Mesenchymal stem cell (in vitro differentiated cells and primary cell): Measurements from ENCODE around the gene PSPC1.

ENCODE experiments used
- DNase-seq: peaks from one replicate; pipeline ENCODE4 v3.0.0-alpha.2; 2013
- H2AFZ ChIP-seq: one replicate; pipeline ENCODE4 v1.6.1; 2013; ENCODE audit warnings: low read depth, mild to moderate bottlenecking, control low read depth, inconsistent platforms, low read length, moderate library complexity
- H2AK5ac ChIP-seq: 2 replicates; pipeline ENCODE4 v1.6.1; 2013; ENCODE audit warnings: low read length, moderate library complexity, mild to moderate bottlenecking, inconsistent platforms; ENCODE audit not compliant: severe bottlenecking
- H2BK120ac ChIP-seq: one replicate; pipeline ENCODE4 v1.6.1; 2013; ENCODE audit warnings: low read depth, mild to moderate bottlenecking, inconsistent platforms, low read length, moderate library complexity
- H2BK12ac ChIP-seq, 2 experiments: one replicate each; pipeline ENCODE4 v1.6.1; 2013; ENCODE audit warnings: inconsistent platforms in 2 of 2, low read length in 2 of 2, mild to moderate bottlenecking in 2 of 2, moderate library complexity in 2 of 2, control low read depth in 1 of 2
- H2BK15ac ChIP-seq: one replicate; pipeline ENCODE4 v1.6.1; 2013; ENCODE audit warnings: mild to moderate bottlenecking, low read depth, inconsistent platforms; ENCODE audit not compliant: poor library complexity, severe bottlenecking
- H2BK5ac ChIP-seq: 2 replicates; pipeline ENCODE4 v1.6.1; 2013; ENCODE audit warnings: low read depth, mild to moderate bottlenecking, low read length, control low read depth, inconsistent platforms; ENCODE audit not compliant: poor library complexity, severe bottlenecking
- H3K14ac ChIP-seq, 2 experiments: one replicate each; pipeline ENCODE4 v1.6.1; 2013; ENCODE audit warnings: inconsistent platforms in 2 of 2, low read length in 2 of 2, control low read depth in 1 of 2, mild to moderate bottlenecking in 1 of 2, moderate library complexity in 1 of 2
- H3K18ac ChIP-seq, 2 experiments: one replicate each; pipeline ENCODE4 v1.6.1; 2013; ENCODE audit warnings: inconsistent platforms in 2 of 2, low read length in 2 of 2, control low read depth in 1 of 2, low read depth in 1 of 2, mild to moderate bottlenecking in 1 of 2
- H3K23ac ChIP-seq, 2 experiments: one replicate each; pipeline ENCODE4 v1.6.1; 2013; ENCODE audit warnings: inconsistent platforms in 2 of 2, low read length in 2 of 2, mild to moderate bottlenecking in 2 of 2, moderate library complexity in 2 of 2, control low read depth in 1 of 2
- H3K27ac ChIP-seq: 2 replicates; pipeline ENCODE4 v1.5.1; 2013; ENCODE audit warnings: mild to moderate bottlenecking, moderate library complexity, low read length, control low read depth, inconsistent platforms; ENCODE audit not compliant: poor library complexity, severe bottlenecking
- H3K27me3 ChIP-seq, 2 experiments: 2 replicates each; pipeline versions ENCODE4 v1.6.1 to v1.7.0; 2013; ENCODE audit warnings: low read length in 2 of 2, mild to moderate bottlenecking in 2 of 2, moderate library complexity in 2 of 2, control low read depth in 1 of 2, inconsistent platforms in 1 of 2; ENCODE audit not compliant: control insufficient read depth in 1 of 2, insufficient read depth in 1 of 2
- H3K36me3 ChIP-seq, 2 experiments: 2 replicates each; pipeline versions ENCODE4 v1.6.1 to v1.7.0; 2013; ENCODE audit warnings: low read length in 2 of 2, control low read depth in 1 of 2, inconsistent platforms in 1 of 2, low read depth in 1 of 2, mild to moderate bottlenecking in 1 of 2; ENCODE audit not compliant: insufficient read depth in 2 of 2, control insufficient read depth in 1 of 2
- H3K4ac ChIP-seq, 2 experiments: one replicate each; pipeline ENCODE4 v1.6.1; 2013; ENCODE audit warnings: inconsistent platforms in 2 of 2, low read length in 2 of 2, mild to moderate bottlenecking in 2 of 2, moderate library complexity in 2 of 2, control low read depth in 1 of 2, low read depth in 1 of 2
- H3K4me1 ChIP-seq: 2 replicates; pipeline ENCODE4 v1.6.1; 2013; ENCODE audit warnings: low read depth, low read length, control low read depth; ENCODE audit not compliant: control insufficient read depth, insufficient read depth
- H3K4me2 ChIP-seq: 2 replicates; pipeline ENCODE4 v1.6.1; 2013; ENCODE audit warnings: low read length, mild to moderate bottlenecking, inconsistent platforms; ENCODE audit not compliant: poor library complexity, severe bottlenecking
- H3K4me3 ChIP-seq, 2 experiments: 2 replicates each; pipeline versions ENCODE4 v1.5.1 to v1.7.0; 2013; ENCODE audit warnings: low read length in 2 of 2, mild to moderate bottlenecking in 2 of 2, control low read depth in 1 of 2, low read depth in 1 of 2; ENCODE audit not compliant: insufficient read depth in 1 of 2
- H3K79me1 ChIP-seq: replicated peaks from 2 replicates; pipeline ENCODE4 v1.6.1; 2013; ENCODE audit warnings: mild to moderate bottlenecking, control low read depth, low read length, inconsistent platforms; ENCODE audit not compliant: poor library complexity, severe bottlenecking
- H3K9ac ChIP-seq: 2 replicates; pipeline ENCODE4 v1.7.0; 2013; ENCODE audit warnings: mild to moderate bottlenecking, low read length, moderate library complexity
- H3K9me3 ChIP-seq: 2 replicates; pipeline ENCODE4 v1.7.0; 2013; ENCODE audit warnings: mild to moderate bottlenecking, low read length; ENCODE audit not compliant: control insufficient read depth
- H4K8ac ChIP-seq: one replicate; pipeline ENCODE4 v1.6.1; 2013; ENCODE audit warnings: inconsistent platforms, mild to moderate bottlenecking, low read length, moderate library complexity
- H4K91ac ChIP-seq: one replicate; pipeline ENCODE4 v1.6.1; 2013; ENCODE audit warnings: mild to moderate bottlenecking, low read length, inconsistent platforms
- WGBS: methylation state at CpG from one replicate; pipeline ENCODE4 v1.1.7; 2013; ENCODE audit warnings: mixed read lengths; 5-methylcytosine and 5-hydroxymethylcytosine counted together

Gene PSPC1

DNA sequence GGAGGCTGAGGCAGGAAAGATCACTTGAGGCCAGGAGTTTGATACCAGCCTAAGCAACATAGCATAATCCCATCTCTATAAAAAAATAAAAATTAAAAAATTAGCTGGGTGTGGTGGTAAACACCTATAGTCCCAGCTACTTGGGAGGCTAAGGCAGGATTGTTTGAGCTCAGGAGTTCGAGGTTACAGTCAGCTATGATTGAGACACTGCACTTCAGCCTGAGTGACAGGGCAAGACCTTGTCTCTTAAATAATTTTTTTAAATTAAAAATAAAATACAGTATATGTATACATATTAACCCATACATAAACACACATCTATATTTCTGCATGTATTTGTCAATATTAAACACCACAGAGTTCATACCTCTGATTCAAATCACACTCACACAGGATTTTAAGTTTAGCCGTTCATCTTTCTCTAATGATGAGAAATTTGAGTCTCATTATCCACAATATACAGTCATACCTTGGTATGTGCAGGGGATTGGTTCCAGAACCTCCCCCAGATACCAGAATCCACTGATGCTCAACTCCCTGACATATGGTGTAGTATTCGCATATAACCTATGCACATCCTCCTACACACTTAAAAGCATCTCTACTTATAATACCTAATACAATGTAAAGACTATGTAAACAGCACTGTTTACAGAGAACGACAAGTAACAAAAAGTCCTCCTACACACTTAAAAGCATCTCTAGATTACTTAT lies 44.7 kb downstream of the PSPC1 start:
- Histone ChIP-seq H3K4me1 (peaks cover 2% of the 10 kb centered on the region), H2BK5ac (no peak overlapping the region), H3K27me3 (no peaks in the 10 kb centered on the region), H4K8ac (no peak overlapping the region), H3K14ac (no peak overlapping the region), H2AFZ (no peak overlapping the region), H3K9me3 (no peaks in the 10 kb centered on the region), H4K91ac (no peak overlapping the region), H3K27ac (no peak overlapping the region), H3K36me3 (peaks cover 27 to 58% of the 10 kb centered on the region in 2 experiments), H3K9ac (no peak overlapping the region), H2BK120ac (no peak overlapping the region), H3K79me1 (peaks cover 15% of the 10 kb centered on the region), H2AK5ac (no peak overlapping the region), H3K4me3 (no peak overlapping the region), H3K18ac (no peak overlapping the region), H2BK15ac (no peak overlapping the region), H2BK12ac (no peak overlapping the region), H3K4me2 (no peak overlapping the region), H3K23ac (no peak overlapping the region), H3K4ac (no peak overlapping the region)
- no peak for DNase-seq
- 97% methylated on average over 3 of the region's 4 CpGs for WGBS

DNA sequence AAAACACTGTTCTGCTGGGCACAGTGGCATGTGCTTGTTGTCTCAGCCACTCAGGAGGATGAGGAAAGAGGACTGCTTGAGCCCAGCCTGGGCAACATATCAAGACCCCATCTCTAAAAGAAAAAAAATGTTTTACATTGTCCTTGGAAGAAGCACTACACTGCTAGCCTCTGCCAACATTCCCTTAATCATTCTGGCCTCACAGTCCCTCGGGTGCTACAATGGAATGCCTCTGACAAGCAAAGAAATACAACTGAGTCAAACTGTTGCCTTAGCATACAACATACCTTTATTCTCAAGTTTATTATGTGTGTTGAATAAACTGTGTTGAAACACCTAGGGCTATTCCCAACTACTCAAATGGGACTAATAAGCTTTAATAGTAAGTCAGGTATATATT lies 56.1 kb downstream of the PSPC1 start:
- Histone ChIP-seq H3K79me1 (peaks cover 19% of the 10 kb centered on the region), H3K4me1 (no peaks in the 10 kb centered on the region), H3K9me3 (no peaks in the 10 kb centered on the region), H2BK15ac (no peak overlapping the region), H3K14ac (no peak overlapping the region), H2AK5ac (no peak overlapping the region), H3K18ac (no peak overlapping the region), H3K36me3 (peaks cover 22 to 70% of the 10 kb centered on the region in 2 experiments), H4K91ac (no peak overlapping the region), H3K9ac (no peak overlapping the region), H3K4me2 (no peak overlapping the region), H2BK5ac (no peak overlapping the region), H3K23ac (no peak overlapping the region), H3K27me3 (no peaks in the 10 kb centered on the region), H4K8ac (no peak overlapping the region), H2BK12ac (no peak overlapping the region), H2AFZ (no peak overlapping the region), H3K27ac (no peak overlapping the region), H2BK120ac (no peak overlapping the region), H3K4ac (no peak overlapping the region), H3K4me3 (no peak overlapping the region)
- no peak for DNase-seq
- WGBS: 100% methylated on average over 1 of the region's 1 CpG

- Histone ChIP-seq H3K4me2 (no peak overlapping the region), H3K23ac (no peak overlapping the region), H3K18ac (no peak overlapping the region), H3K36me3 (peaks cover 18 to 67% of the 10 kb centered on the region in 2 experiments), H2BK120ac (no peak overlapping the region), H2AFZ (no peak overlapping the region), H3K9ac (no peak overlapping the region), H4K91ac (no peak overlapping the region), H3K4me1 (no peaks in the 10 kb centered on the region), H3K9me3 (no peaks in the 10 kb centered on the region), H2BK12ac (no peak overlapping the region), H3K4ac (no peak overlapping the region), H4K8ac (no peak overlapping the region), H2AK5ac (no peak overlapping the region), H2BK5ac (no peak overlapping the region), H3K79me1 (peaks cover 14% of the 10 kb centered on the region), H2BK15ac (no peak overlapping the region), H3K4me3 (no peak overlapping the region), H3K27me3 (no peaks in the 10 kb centered on the region), H3K14ac (no peak overlapping the region), H3K27ac (no peak overlapping the region)
- 100% methylated on average over 1 of the region's 3 CpGs for WGBS
- no peak for DNase-seq
Measured at GRCh38 chr13:19725320-19725719, 57.4 kb downstream of the PSPC1 start.

- Histone ChIP-seq H3K4me2 (no peak overlapping the region), H2BK120ac (no peak overlapping the region), H3K14ac (no peak overlapping the region), H4K8ac (no peak overlapping the region), H3K4me1 (no peaks in the 10 kb centered on the region), H3K36me3 (peaks cover 24 to 41% of the 10 kb centered on the region in 2 experiments), H3K4ac (no peak overlapping the region), H3K18ac (no peak overlapping the region), H4K91ac (no peak overlapping the region), H2AK5ac (no peak overlapping the region), H3K4me3 (no peak overlapping the region), H2BK15ac (no peak overlapping the region), H2BK5ac (no peak overlapping the region), H3K23ac (no peak overlapping the region), H3K27ac (no peak overlapping the region), H3K9me3 (no peaks in the 10 kb centered on the region), H2BK12ac (no peak overlapping the region), H2AFZ (no peak overlapping the region), H3K79me1 (peaks cover 10% of the 10 kb centered on the region), H3K9ac (no peak overlapping the region), H3K27me3 (no peaks in the 10 kb centered on the region)
- no peak for DNase-seq
- 92% methylated on average over 2 of the region's 2 CpGs for WGBS
Measured at GRCh38 chr13:19720039-19720438, 62.7 kb downstream of the PSPC1 start.
